SK-N-SH (cell line): ENCODE results near the gene SUPT4H1. TPM values are rescaled to one million over a fixed set of nuclear protein-coding genes. Genes with fewer than 3 reads are reported as not detected.

Source experiments
- CTCF ChIA-PET: fragments of 300-600, 350-600 bp; formaldehyde crosslinking; extraction: SDS; loops from one replicate; lab custom pipeline; 2021; lab: Yijun Ruan, JAX
- POLR2A ChIA-PET: fragments of 350-600 bp; sonication (Branson Sonifier 250); formaldehyde crosslinking; extraction: SDS; loops from one replicate; lab custom pipeline; 2020; ENCODE audit warnings: antibody characterized with exemption, inconsistent platforms; lab: Yijun Ruan, JAX
- DNase-seq: peaks from one replicate; pipeline ENCODE4 v3.0.0; 2012
- H2AFZ ChIP-seq: fragments of 200-600 bp; sonication (generic); 2 replicates; pipeline ENCODE4 v1.8.1; 2016; ENCODE audit warnings: antibody characterized with exemption, mild to moderate bottlenecking, low read depth
- H3F3A ChIP-seq: fragments of 200-600 bp; sonication (generic); replicated peaks from 2 replicates; pipeline ENCODE3; 2016; ENCODE audit warnings: antibody characterized with exemption, mild to moderate bottlenecking; ENCODE audit not compliant: insufficient read depth
- H3K27ac ChIP-seq, 2 experiments: fragments of 200-500 bp in 1 of 2; fragments of 200-600 bp in 1 of 2; sonication (Bioruptor generic) in 1 of 2; sonication (generic), shearing (Covaris generic) in 1 of 2; 2 replicates each; pipeline versions ENCODE4 v1.5.1 to v1.6.1; 2014 to 2016; ENCODE audit warnings: low read depth in 2 of 2, inconsistent platforms in 1 of 2, low read length in 1 of 2, mild to moderate bottlenecking in 1 of 2, mixed read lengths in 1 of 2
- H3K27me3 ChIP-seq: fragments of 200-600 bp; sonication (generic), shearing (Covaris generic); 2 replicates; pipeline ENCODE4 v1.6.1; 2016; ENCODE audit warnings: mixed run types; ENCODE audit not compliant: insufficient read depth
- H3K36me3 ChIP-seq, 2 experiments: fragments of 200-500 bp in 1 of 2; fragments of 200-600 bp in 1 of 2; sonication (Bioruptor generic) in 1 of 2; sonication (generic) in 1 of 2; replicated peaks in 1 of 2; 2 replicates each; pipeline versions ENCODE3 to v1.5.1; 2014 to 2016; ENCODE audit warnings: low read length in 1 of 2, mild to moderate bottlenecking in 1 of 2; ENCODE audit not compliant: insufficient read depth in 2 of 2, control insufficient read depth in 1 of 2
- H3K4me1 ChIP-seq, 2 experiments: fragments of 200-500 bp in 1 of 2; fragments of 200-600 bp in 1 of 2; sonication (Bioruptor generic) in 1 of 2; sonication (generic), shearing (Covaris generic) in 1 of 2; 2 replicates each; pipeline versions ENCODE4 v1.5.1 to v1.6.1; 2014 to 2016; ENCODE audit warnings: low read depth in 1 of 2, low read length in 1 of 2, mixed run types in 1 of 2; ENCODE audit not compliant: insufficient read depth in 2 of 2, control insufficient read depth in 1 of 2
- H3K4me2 ChIP-seq: fragments of 200-600 bp; sonication (generic), shearing (Covaris generic); 2 replicates; pipeline ENCODE4 v1.6.1; 2017; ENCODE audit warnings: mixed run types
- H3K4me3 ChIP-seq, 2 experiments: fragments of 200-500 bp in 1 of 2; fragments of 200-600 bp in 1 of 2; sonication (Bioruptor generic) in 1 of 2; sonication (generic), shearing (Covaris generic) in 1 of 2; 2 replicates each; pipeline versions ENCODE4 v1.5.1 to v1.8.1; 2014 to 2016; ENCODE audit warnings: low read depth in 2 of 2, inconsistent platforms in 1 of 2, low read length in 1 of 2, mild to moderate bottlenecking in 1 of 2, mixed read lengths in 1 of 2, moderate library complexity in 1 of 2
- H3K79me2 ChIP-seq: fragments of 200-600 bp; sonication (generic); 2 replicates; pipeline ENCODE4 v1.8.1; 2017; ENCODE audit warnings: mild to moderate bottlenecking; ENCODE audit not compliant: insufficient read depth
- H3K9ac ChIP-seq: fragments of 200-600 bp; sonication (generic); 2 replicates; pipeline ENCODE4 v1.6.1; 2017; ENCODE audit warnings: mixed run types
- H3K9me2 ChIP-seq: fragments of 200-600 bp; sonication (generic); 2 replicates; pipeline ENCODE4 v1.6.1; 2017; ENCODE audit warnings: mixed run types
- H3K9me3 ChIP-seq: fragments of 200-600 bp; sonication (generic); 2 replicates; pipeline ENCODE4 v1.6.1; 2017; ENCODE audit warnings: mixed run types, mild to moderate bottlenecking, moderate library complexity
- H4K20me1 ChIP-seq: fragments of 200-600 bp; sonication (generic); 2 replicates; pipeline ENCODE4 v1.6.1; 2017; ENCODE audit warnings: mild to moderate bottlenecking, mixed run types; ENCODE audit not compliant: insufficient read depth
- ELF1 ChIP-seq: IDR thresholded peaks from 2 replicates; pipeline ENCODE4 v1.4.0; 2012
- FOXM1 ChIP-seq: IDR thresholded peaks from 2 replicates; pipeline ENCODE4 v1.4.0; 2012; ENCODE audit warnings: low read depth, mild to moderate bottlenecking
- GABPA ChIP-seq: IDR thresholded peaks from 2 replicates; pipeline ENCODE4 v1.4.0; 2012; ENCODE audit warnings: low read depth, mild to moderate bottlenecking
- JUND ChIP-seq: IDR thresholded peaks from 2 replicates; pipeline ENCODE4 v1.4.0; 2012
- MXI1 ChIP-seq: IDR thresholded peaks from 2 replicates; pipeline ENCODE4 v1.6.1; 2012; ENCODE audit warnings: mild to moderate bottlenecking, low read depth, low read length, improper control_type of control experiment
- NRF1 ChIP-seq: IDR thresholded peaks from 2 replicates; pipeline ENCODE4 v1.6.1; 2012; ENCODE audit warnings: low read depth, mild to moderate bottlenecking, low read length
- RAD21 ChIP-seq: IDR thresholded peaks from 2 replicates; pipeline ENCODE4 v1.6.1; 2012; ENCODE audit warnings: mild to moderate bottlenecking, low read length
- RFX5 ChIP-seq: IDR thresholded peaks from 2 replicates; pipeline ENCODE4 v1.6.1; 2012; ENCODE audit warnings: mild to moderate bottlenecking, improper control_type of control experiment, low read length
- TCF12 ChIP-seq: IDR thresholded peaks from 2 replicates; pipeline ENCODE4 v1.4.0; 2012
- whole genome bisulfite sequencing: methylation state at CpG from one replicate; pipeline ENCODE4 v1.1.6; 2017; ENCODE audit warnings: low lambda C conversion rate; 5-methylcytosine and 5-hydroxymethylcytosine counted together
- polyA plus RNA-seq, 3 experiments: library from polyadenylated mRNA; depleted of rRNA; stranded (reverse); fragments of >200 nt; gene quantifications; 2 replicates each; pipeline ENCODE4 v1.2.3, GENCODE V29; 2012
- TF ChIP-seq, protein P1 (sequence below): IDR thresholded peaks from 2 replicates; pipeline ENCODE4 v1.4.0; 2012; ENCODE audit warnings: low read depth, borderline replicate concordance
- TF ChIP-seq, protein P2 (sequence below): fragments of 200-600 bp; sonication (generic); IDR thresholded peaks from 2 replicates; pipeline ENCODE4 v1.6.1; 2017; ENCODE audit warnings: antibody characterized with exemption, mild to moderate bottlenecking, moderate library complexity
- TF ChIP-seq, protein P3 (sequence below): fragments of 150-350 bp; IDR thresholded peaks from 2 replicates; pipeline ENCODE4 v1.6.1; 2017; ENCODE audit warnings: antibody characterized with exemption, low read length, low read depth, borderline replicate concordance
- TF ChIP-seq, protein P4 (sequence below): IDR thresholded peaks from 2 replicates; pipeline ENCODE4 v1.4.0; 2012; ENCODE audit warnings: low read depth, borderline replicate concordance
- TF ChIP-seq, protein P5 (sequence below): IDR thresholded peaks from 2 replicates; pipeline ENCODE4; 2012
- TF ChIP-seq, protein P6 (sequence below): IDR thresholded peaks from 2 replicates; pipeline ENCODE4 v1.6.1; 2012; ENCODE audit warnings: mild to moderate bottlenecking, low read depth, low read length, moderate library complexity
- TF ChIP-seq, protein P7 (sequence below): IDR thresholded peaks from 2 replicates; pipeline ENCODE4 v1.4.0; 2012; ENCODE audit warnings: low read depth

The SUPT4H1 gene
- polyA plus RNA-seq, 1 of the 3 experiments (the other 2 are of a cell fraction) = 165 TPM

DNA sequence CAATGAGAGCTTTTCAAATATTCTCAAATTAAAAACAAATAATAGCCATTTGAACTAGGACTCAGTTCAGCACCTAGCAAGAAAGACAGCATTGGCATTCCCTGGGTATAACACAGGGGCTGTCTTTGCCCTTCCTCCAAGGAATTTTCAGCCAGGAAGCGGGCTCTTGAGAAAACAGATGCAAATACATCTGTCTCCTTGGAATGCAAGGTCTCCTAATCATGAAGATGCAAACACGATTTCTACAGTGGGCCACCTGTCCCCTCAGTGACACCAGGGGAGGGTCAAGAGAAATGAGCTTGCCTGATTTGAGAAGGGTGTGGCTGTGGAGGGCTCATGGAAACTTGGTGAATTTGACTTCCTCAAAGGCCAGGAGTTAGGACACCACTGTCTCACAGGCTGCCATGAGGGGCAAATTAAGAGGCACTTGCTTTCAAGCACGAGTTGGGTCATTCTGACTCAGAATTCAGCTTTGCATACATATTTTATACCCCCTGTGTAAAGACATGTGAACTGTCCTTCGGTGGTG, 24.5 kb upstream of the SUPT4H1 start:
- ChIA-PET POLR2A (no interaction called here), CTCF (interaction anchor here (0.5 to 1.5 kb wide), 2 partner anchors 41 to 473 kb away, joined by 3 to 6 read pairs; partner anchors contain the start of gene RNF43)
- 23% methylated on average over 4 of the region's 4 CpGs for WGBS
- no peaks in the 10 kb centered on the region for H3K9me2 ChIP-seq
- TF ChIP-seq, protein P1, sequence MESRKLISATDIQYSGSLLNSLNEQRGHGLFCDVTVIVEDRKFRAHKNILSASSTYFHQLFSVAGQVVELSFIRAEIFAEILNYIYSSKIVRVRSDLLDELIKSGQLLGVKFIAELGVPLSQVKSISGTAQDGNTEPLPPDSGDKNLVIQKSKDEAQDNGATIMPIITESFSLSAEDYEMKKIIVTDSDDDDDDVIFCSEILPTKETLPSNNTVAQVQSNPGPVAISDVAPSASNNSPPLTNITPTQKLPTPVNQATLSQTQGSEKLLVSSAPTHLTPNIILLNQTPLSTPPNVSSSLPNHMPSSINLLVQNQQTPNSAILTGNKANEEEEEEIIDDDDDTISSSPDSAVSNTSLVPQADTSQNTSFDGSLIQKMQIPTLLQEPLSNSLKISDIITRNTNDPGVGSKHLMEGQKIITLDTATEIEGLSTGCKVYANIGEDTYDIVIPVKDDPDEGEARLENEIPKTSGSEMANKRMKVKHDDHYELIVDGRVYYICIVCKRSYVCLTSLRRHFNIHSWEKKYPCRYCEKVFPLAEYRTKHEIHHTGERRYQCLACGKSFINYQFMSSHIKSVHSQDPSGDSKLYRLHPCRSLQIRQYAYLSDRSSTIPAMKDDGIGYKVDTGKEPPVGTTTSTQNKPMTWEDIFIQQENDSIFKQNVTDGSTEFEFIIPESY = no peak
- TF ChIP-seq JUND (no peak), MXI1 (no peak), FOXM1 (no peak), RFX5 (no peak), ELF1 (no peak), RAD21 (no peak), NRF1 (no peak), GABPA (no peak), TCF12 (no peak)
- TF ChIP-seq, protein P2, sequence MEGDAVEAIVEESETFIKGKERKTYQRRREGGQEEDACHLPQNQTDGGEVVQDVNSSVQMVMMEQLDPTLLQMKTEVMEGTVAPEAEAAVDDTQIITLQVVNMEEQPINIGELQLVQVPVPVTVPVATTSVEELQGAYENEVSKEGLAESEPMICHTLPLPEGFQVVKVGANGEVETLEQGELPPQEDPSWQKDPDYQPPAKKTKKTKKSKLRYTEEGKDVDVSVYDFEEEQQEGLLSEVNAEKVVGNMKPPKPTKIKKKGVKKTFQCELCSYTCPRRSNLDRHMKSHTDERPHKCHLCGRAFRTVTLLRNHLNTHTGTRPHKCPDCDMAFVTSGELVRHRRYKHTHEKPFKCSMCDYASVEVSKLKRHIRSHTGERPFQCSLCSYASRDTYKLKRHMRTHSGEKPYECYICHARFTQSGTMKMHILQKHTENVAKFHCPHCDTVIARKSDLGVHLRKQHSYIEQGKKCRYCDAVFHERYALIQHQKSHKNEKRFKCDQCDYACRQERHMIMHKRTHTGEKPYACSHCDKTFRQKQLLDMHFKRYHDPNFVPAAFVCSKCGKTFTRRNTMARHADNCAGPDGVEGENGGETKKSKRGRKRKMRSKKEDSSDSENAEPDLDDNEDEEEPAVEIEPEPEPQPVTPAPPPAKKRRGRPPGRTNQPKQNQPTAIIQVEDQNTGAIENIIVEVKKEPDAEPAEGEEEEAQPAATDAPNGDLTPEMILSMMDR = no peak
- TF ChIP-seq, protein P3, sequence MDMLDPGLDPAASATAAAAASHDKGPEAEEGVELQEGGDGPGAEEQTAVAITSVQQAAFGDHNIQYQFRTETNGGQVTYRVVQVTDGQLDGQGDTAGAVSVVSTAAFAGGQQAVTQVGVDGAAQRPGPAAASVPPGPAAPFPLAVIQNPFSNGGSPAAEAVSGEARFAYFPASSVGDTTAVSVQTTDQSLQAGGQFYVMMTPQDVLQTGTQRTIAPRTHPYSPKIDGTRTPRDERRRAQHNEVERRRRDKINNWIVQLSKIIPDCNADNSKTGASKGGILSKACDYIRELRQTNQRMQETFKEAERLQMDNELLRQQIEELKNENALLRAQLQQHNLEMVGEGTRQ = no peak
- TF ChIP-seq, protein P4, sequence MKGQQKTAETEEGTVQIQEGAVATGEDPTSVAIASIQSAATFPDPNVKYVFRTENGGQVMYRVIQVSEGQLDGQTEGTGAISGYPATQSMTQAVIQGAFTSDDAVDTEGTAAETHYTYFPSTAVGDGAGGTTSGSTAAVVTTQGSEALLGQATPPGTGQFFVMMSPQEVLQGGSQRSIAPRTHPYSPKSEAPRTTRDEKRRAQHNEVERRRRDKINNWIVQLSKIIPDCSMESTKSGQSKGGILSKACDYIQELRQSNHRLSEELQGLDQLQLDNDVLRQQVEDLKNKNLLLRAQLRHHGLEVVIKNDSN = no peak
- TF ChIP-seq, protein P5, sequence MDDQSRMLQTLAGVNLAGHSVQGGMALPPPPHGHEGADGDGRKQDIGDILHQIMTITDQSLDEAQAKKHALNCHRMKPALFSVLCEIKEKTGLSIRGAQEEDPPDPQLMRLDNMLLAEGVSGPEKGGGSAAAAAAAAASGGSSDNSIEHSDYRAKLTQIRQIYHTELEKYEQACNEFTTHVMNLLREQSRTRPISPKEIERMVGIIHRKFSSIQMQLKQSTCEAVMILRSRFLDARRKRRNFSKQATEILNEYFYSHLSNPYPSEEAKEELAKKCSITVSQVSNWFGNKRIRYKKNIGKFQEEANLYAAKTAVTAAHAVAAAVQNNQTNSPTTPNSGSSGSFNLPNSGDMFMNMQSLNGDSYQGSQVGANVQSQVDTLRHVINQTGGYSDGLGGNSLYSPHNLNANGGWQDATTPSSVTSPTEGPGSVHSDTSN = no peak
- TF ChIP-seq, protein P6, sequence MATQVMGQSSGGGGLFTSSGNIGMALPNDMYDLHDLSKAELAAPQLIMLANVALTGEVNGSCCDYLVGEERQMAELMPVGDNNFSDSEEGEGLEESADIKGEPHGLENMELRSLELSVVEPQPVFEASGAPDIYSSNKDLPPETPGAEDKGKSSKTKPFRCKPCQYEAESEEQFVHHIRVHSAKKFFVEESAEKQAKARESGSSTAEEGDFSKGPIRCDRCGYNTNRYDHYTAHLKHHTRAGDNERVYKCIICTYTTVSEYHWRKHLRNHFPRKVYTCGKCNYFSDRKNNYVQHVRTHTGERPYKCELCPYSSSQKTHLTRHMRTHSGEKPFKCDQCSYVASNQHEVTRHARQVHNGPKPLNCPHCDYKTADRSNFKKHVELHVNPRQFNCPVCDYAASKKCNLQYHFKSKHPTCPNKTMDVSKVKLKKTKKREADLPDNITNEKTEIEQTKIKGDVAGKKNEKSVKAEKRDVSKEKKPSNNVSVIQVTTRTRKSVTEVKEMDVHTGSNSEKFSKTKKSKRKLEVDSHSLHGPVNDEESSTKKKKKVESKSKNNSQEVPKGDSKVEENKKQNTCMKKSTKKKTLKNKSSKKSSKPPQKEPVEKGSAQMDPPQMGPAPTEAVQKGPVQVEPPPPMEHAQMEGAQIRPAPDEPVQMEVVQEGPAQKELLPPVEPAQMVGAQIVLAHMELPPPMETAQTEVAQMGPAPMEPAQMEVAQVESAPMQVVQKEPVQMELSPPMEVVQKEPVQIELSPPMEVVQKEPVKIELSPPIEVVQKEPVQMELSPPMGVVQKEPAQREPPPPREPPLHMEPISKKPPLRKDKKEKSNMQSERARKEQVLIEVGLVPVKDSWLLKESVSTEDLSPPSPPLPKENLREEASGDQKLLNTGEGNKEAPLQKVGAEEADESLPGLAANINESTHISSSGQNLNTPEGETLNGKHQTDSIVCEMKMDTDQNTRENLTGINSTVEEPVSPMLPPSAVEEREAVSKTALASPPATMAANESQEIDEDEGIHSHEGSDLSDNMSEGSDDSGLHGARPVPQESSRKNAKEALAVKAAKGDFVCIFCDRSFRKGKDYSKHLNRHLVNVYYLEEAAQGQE = no peak
- TF ChIP-seq, protein P7, sequence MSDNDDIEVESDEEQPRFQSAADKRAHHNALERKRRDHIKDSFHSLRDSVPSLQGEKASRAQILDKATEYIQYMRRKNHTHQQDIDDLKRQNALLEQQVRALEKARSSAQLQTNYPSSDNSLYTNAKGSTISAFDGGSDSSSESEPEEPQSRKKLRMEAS = no peak
- no peaks in the 10 kb centered on the region for H3F3A ChIP-seq
- H3K27me3 ChIP-seq = peaks cover 34% of the 10 kb centered on the region
- H3K27ac ChIP-seq = no peak overlapping the region
- H3K9ac ChIP-seq = no peak overlapping the region
- H3K4me1 ChIP-seq = no peaks in the 10 kb centered on the region
- no peaks in the 10 kb centered on the region for H3K79me2 ChIP-seq
- no peak overlapping the region for H3K4me2 ChIP-seq
- no peaks in the 10 kb centered on the region for H4K20me1 ChIP-seq
- no peaks in the 10 kb centered on the region for H3K36me3 ChIP-seq
- no peaks in the 10 kb centered on the region for H3K9me3 ChIP-seq
- H3K4me3 ChIP-seq = no peak overlapping the region
- no peak for DNase-seq
- H2AFZ ChIP-seq = no peak overlapping the region
